D721Med (cell line): ENCODE data around the gene RAP2A.

ENCODE experiments used
- DNase-seq: peaks from one replicate; pipeline ENCODE4 v3.0.0; 2011; ENCODE audit warnings: low spot score; ENCODE audit not compliant: insufficient read length
- FAIRE-seq: peaks from 2 replicates; lab custom pipeline; 2011; peaks lifted over from hg19 to GRCh38; lab: Jason Lieb, UNC
- TF ChIP-seq, protein P1 (sequence below): IDR thresholded peaks from 2 replicates; pipeline ENCODE4 v1.5.1; 2012; ENCODE audit warnings: mild to moderate bottlenecking, control low read depth; ENCODE audit not compliant: insufficient read depth; ENCODE audit errors: missing control alignments

RAP2A gene

DNA sequence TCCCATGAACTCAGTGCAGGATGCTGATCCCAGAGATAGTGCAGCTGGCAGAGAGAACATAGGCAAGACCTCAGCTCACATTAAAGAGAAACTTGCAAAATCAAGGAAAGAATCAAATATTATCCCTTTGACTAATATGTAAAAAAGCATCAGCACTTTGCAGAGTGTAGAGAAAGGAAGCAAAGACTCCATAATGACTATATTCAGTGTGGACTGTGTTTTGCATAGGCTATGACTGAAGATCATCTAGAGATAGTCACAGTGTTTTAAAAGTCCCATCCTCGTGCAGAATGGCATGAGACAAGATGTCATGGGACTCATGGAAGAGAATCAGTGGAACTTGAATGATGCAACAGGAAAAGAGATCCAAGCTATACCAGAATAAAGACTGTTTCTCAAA is 84.0 kb downstream of the RAP2A start:
- DNase-seq (no peak), FAIRE-seq (no peak)
- TF ChIP-seq, protein P1, sequence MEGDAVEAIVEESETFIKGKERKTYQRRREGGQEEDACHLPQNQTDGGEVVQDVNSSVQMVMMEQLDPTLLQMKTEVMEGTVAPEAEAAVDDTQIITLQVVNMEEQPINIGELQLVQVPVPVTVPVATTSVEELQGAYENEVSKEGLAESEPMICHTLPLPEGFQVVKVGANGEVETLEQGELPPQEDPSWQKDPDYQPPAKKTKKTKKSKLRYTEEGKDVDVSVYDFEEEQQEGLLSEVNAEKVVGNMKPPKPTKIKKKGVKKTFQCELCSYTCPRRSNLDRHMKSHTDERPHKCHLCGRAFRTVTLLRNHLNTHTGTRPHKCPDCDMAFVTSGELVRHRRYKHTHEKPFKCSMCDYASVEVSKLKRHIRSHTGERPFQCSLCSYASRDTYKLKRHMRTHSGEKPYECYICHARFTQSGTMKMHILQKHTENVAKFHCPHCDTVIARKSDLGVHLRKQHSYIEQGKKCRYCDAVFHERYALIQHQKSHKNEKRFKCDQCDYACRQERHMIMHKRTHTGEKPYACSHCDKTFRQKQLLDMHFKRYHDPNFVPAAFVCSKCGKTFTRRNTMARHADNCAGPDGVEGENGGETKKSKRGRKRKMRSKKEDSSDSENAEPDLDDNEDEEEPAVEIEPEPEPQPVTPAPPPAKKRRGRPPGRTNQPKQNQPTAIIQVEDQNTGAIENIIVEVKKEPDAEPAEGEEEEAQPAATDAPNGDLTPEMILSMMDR = no peak
